ENCODE data around the gene ANAPC1.
"Not testable (repeated sequence)": the region's sequence is repeated elsewhere in the genome, so short reads cannot be mapped to it uniquely, and the experiment has no call there.

GRCh38 chr2:111766295-111766694, 117.7 kb downstream of the ANAPC1 start:
- TF ChIP-seq CTCF (IDR thresholded peaks at IDR 0.05; ENCODE audit: borderline replicate concordance, extremely low read depth, low read length, poor library complexity, severe bottlenecking); EZH2 (IDR thresholded peaks at IDR 0.05; ENCODE audit: borderline replicate concordance, low read depth, low read length, severe bottlenecking): not testable (repeated sequence)
